Transverse colon (tissue), 4 donors: ENCODE results near the gene NUDC. TPM values are rescaled to one million over a fixed set of nuclear protein-coding genes. Genes with fewer than 3 reads are reported as not detected.

Source experiments
- DNase-seq: peaks from one replicate; pipeline ENCODE4 v3.0.0-alpha.2; 2019
- H3K27ac ChIP-seq, 4 donors: fragments of 200-600 bp; sonication (generic); 2 replicates each; pipeline ENCODE4 v1.5.1; 2016 to 2018; ENCODE audit warnings: inconsistent platforms in 4 of 4
- H3K27me3 ChIP-seq: fragments of 200-600 bp; sonication (generic); 2 replicates; pipeline ENCODE4 v1.5.1; 2017; ENCODE audit warnings: inconsistent platforms
- H3K36me3 ChIP-seq, 4 donors: fragments of 200-600 bp; sonication (generic); 2 replicates each; pipeline ENCODE4 v1.5.1; 2017 to 2019; ENCODE audit warnings: inconsistent platforms in 4 of 4
- H3K4me1 ChIP-seq, 4 donors: fragments of 200-600 bp; sonication (generic); 2 replicates each; pipeline ENCODE4 v1.5.1; 2017 to 2020; ENCODE audit warnings: inconsistent platforms in 4 of 4
- H3K4me3 ChIP-seq, 4 donors: fragments of 200-600 bp; sonication (generic); 1 replicate in 1 of 4; 2 replicates in 3 of 4; pipeline versions ENCODE4 v1.5.1 to v1.6.1; 2017 to 2019; ENCODE audit warnings: inconsistent platforms in 4 of 4
- H3K9me3 ChIP-seq, 2 donors: fragments of 200-600 bp; sonication (generic); 2 replicates each; pipeline ENCODE4 v1.5.1; 2017 to 2019; ENCODE audit warnings: inconsistent platforms in 2 of 2
- EP300 ChIP-seq: sonication (generic); formaldehyde crosslinking; IDR thresholded peaks from one replicate; pipeline ENCODE4 v1.6.1; 2017; ENCODE audit warnings: antibody characterized with exemption, low read depth
- POLR2A ChIP-seq: fragments of 450-650 bp; IDR thresholded peaks from one replicate; pipeline ENCODE4 v1.6.1; 2016; ENCODE audit warnings: antibody characterized with exemption, mild to moderate bottlenecking, moderate library complexity
- POLR2AphosphoS5 ChIP-seq, 3 donors: sonication (generic); formaldehyde crosslinking; IDR thresholded peaks; one replicate each; pipeline ENCODE4 v1.6.1; 2016; ENCODE audit warnings: antibody characterized with exemption in 3 of 3
- WGBS, 2 donors: methylation state at CpG; one replicate each; pipeline ENCODE4 v1.1.5; 2018; ENCODE audit warnings: low coverage in 1 of 2; 5-methylcytosine and 5-hydroxymethylcytosine counted together
- in situ Hi-C, 4 donors: fragments of 200-750 bp; cut with MboI; loops; one replicate each; pipeline versions ENCODE4 v1.15.0 to v1.15.1; 2017; ENCODE audit warnings: low sequenced_read_pairs in 3 of 4, low pct_ligation_motif_present in 1 of 4, low pct_unique_long_range_greater_than_20kb in 1 of 4
- intact Hi-C: fragments of 100-400 bp; cut with DNase I; formaldehyde crosslinking; loops from one replicate; pipeline ENCODE4 v1.15.1; 2023; ENCODE audit warnings: low total_unique reads
- total RNA-seq, 4 donors: library from RNA; depleted of rRNA; stranded (reverse); fragments of >200 nt; gene quantifications; one replicate each; pipeline ENCODE4 v1.1.0, GENCODE V29; 2016
- TF ChIP-seq, protein P1 (sequence below), 5 experiments: fragments of 200-600 bp in 3 of 5; fragments of 450-650 bp in 2 of 5; sonication (generic) in 3 of 5; IDR thresholded peaks; 1 replicate in 2 of 5; 2 replicates in 3 of 5; pipeline ENCODE4 v1.5.1; 2016 to 2017; ENCODE audit warnings: antibody characterized with exemption in 5 of 5, inconsistent platforms in 3 of 5, mild to moderate bottlenecking in 2 of 5, moderate library complexity in 1 of 5

Gene NUDC
- total RNA-seq, 4 donors from 2014 or later: 10.8 to 39.9 (median 27.6) TPM

DNA sequence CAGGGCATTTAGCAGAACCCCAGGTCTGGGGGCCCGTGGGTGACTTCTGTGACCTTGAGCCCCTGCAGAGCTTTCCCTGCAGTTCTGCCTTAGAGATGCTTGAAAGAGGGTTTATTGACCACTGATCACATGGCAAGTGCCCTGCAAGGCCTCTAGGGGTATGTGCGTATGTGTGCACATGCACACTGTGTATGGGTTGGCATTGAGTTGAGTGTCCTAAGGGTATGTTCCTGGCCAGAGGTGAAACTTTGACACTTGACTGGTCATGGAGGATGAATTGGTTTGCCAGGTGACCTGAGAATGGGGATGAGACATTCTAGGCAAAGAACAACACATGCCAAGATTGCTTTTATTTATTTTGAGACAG, 17.1 kb downstream of the NUDC start:
- Histone ChIP-seq H3K4me3 (no peak overlapping the region), H3K27me3 (no peaks in the 10 kb centered on the region), H3K9me3 (no peaks in the 10 kb centered on the region), H3K27ac (no peak overlapping the region), H3K36me3 (peaks cover 0 to 31% (median 12%) of the 10 kb centered on the region in 4 donors), H3K4me1 (no peaks in the 10 kb centered on the region)
- no peak for DNase-seq
- 90% methylated on average over 2 of the region's 2 CpGs; no CpG with 5 or more reads in 1 of the 2 donors for WGBS, 2 donors
- TF ChIP-seq POLR2AphosphoS5 (IDR thresholded peaks at IDR 0.05): no peak
- TF ChIP-seq EP300: no peak
- TF ChIP-seq, protein P1, sequence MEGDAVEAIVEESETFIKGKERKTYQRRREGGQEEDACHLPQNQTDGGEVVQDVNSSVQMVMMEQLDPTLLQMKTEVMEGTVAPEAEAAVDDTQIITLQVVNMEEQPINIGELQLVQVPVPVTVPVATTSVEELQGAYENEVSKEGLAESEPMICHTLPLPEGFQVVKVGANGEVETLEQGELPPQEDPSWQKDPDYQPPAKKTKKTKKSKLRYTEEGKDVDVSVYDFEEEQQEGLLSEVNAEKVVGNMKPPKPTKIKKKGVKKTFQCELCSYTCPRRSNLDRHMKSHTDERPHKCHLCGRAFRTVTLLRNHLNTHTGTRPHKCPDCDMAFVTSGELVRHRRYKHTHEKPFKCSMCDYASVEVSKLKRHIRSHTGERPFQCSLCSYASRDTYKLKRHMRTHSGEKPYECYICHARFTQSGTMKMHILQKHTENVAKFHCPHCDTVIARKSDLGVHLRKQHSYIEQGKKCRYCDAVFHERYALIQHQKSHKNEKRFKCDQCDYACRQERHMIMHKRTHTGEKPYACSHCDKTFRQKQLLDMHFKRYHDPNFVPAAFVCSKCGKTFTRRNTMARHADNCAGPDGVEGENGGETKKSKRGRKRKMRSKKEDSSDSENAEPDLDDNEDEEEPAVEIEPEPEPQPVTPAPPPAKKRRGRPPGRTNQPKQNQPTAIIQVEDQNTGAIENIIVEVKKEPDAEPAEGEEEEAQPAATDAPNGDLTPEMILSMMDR (IDR thresholded peaks at IDR 0.05): no peak
- no peak for TF ChIP-seq POLR2A
- in situ Hi-C loops: no loop called here
- intact Hi-C loops: no loop called here

DNA sequence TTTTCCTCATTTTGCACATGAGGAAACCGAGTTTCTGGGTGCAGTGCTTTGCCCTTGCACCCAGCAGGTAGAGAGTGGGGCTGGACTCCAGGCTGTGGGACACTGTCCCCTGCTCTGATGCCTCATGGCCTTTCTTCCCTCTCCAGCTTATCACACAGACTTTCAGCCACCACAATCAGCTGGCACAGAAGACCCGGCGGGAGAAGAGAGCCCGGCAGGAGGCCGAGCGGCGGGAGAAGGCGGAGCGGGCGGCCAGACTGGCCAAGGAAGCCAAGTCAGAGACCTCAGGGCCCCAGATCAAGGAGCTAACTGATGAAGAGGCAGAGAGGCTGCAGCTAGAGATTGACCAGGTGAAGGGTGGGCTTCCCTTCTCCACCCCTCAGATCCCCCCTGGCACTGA, 19.8 kb downstream of the NUDC start:
- 90 to 96% methylated on average over 6 to 10 of the region's 10 CpGs for WGBS, 2 donors

DNA sequence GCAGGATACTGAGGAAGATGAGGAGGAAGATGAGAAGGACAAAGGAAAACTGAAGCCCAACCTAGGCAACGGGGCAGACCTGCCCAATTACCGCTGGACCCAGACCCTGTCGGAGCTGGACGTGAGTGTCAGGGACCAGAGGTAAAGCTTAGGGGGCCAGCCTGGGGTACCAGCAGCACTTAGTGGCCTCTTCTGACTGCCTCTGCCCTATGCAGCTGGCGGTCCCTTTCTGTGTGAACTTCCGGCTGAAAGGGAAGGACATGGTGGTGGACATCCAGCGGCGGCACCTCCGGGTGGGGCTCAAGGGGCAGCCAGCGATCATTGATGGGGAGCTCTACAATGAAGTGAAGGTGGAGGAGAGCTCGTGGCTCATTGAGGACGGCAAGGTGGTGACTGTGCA, 21.1 kb downstream of the NUDC start:
- TF ChIP-seq POLR2A (no peak), POLR2AphosphoS5 (IDR thresholded peaks at IDR 0.05) (no peak), EP300 (no peak)
- TF ChIP-seq, protein P1 (IDR thresholded peaks at IDR 0.05): no peak
- intact Hi-C loops (no loop called here), in situ Hi-C loops (no loop called here)
- DNase-seq: no peak
- WGBS, 2 donors: 92 to 95% methylated on average over 10 to 12 of the region's 12 CpGs
- peaks cover 0 to 34% (median 14%) of the 10 kb centered on the region in 4 donors for H3K36me3 ChIP-seq
- no peaks in the 10 kb centered on the region for H3K9me3 ChIP-seq
- H3K4me1 ChIP-seq: peaks cover 3 to 24% (median 13%) of the 10 kb centered on the region in 4 donors
- H3K27ac ChIP-seq: no peak overlapping the region
- no peaks in the 10 kb centered on the region for H3K27me3 ChIP-seq
- H3K4me3 ChIP-seq: no peak overlapping the region

More for the DNA sequence above, 19.8 kb downstream of the NUDC start:
- peaks cover 2 to 16% (median 12%) of the 10 kb centered on the region in 4 donors for H3K4me1 ChIP-seq
- TF ChIP-seq EP300 (no peak), POLR2A (no peak), POLR2AphosphoS5 (IDR thresholded peaks at IDR 0.05) (no peak)
- TF ChIP-seq, protein P1 (IDR thresholded peaks at IDR 0.05): no peak
- no peak overlapping the region for H3K4me3 ChIP-seq
- intact Hi-C loops (no loop called here), in situ Hi-C loops (no loop called here)
- H3K27ac ChIP-seq: no peak overlapping the region
- H3K9me3 ChIP-seq: no peaks in the 10 kb centered on the region
- H3K27me3 ChIP-seq: no peaks in the 10 kb centered on the region
- H3K36me3 ChIP-seq: peaks cover 0 to 34% (median 14%) of the 10 kb centered on the region in 4 donors
- no peak for DNase-seq

DNA sequence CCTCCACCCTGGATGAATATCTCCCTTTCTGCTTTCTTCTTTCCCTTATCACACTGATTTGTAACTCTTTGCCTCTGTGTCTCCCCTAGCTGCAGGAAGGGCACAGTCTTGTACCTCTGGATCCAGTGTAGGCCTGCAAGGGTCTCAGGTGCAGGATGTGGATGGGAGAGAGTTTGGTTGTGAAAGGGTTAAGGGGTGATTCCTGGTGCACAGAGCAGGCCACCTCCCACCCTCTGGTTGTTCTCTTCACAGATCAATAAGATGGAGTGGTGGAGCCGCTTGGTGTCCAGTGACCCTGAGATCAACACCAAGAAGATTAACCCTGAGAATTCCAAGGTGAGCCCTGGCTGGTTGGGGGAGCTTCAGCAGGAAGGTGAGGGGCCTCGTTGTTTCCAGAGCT, 23.6 kb downstream of the NUDC start:
- intact Hi-C loops (no loop called here), in situ Hi-C loops (no loop called here)
- 67% methylated on average over 2 of the region's 2 CpGs; no CpG with 5 or more reads in 1 of the 2 donors for WGBS, 2 donors
- DNase-seq: no peak
- no peak overlapping the region for H3K4me3 ChIP-seq
- peaks cover 3 to 24% (median 13%) of the 10 kb centered on the region in 4 donors for H3K4me1 ChIP-seq
- H3K36me3 ChIP-seq: peaks cover 0 to 34% (median 14%) of the 10 kb centered on the region in 4 donors
- no peaks in the 10 kb centered on the region for H3K9me3 ChIP-seq
- H3K27me3 ChIP-seq: no peaks in the 10 kb centered on the region
- H3K27ac ChIP-seq: peak overlapping the region; percentile 1 to 73 (median 55)
- TF ChIP-seq, protein P1 (IDR thresholded peaks at IDR 0.05): no peak
- TF ChIP-seq POLR2A: no peak
- no peak for TF ChIP-seq EP300
